ENCODE data around the gene CPB2.

The CPB2 gene

GRCh38 chr13:46015366-46015765, 89.5 kb downstream of the CPB2 start:
- TF ChIP-seq CTCF (IDR thresholded peaks at IDR 0.05; ENCODE audit: low read depth, low read length): no peak
- DNase-seq (ENCODE audit: extremely low read depth, low read depth): no peak

- TF ChIP-seq CTCF (IDR thresholded peaks at IDR 0.05; ENCODE audit: low read depth, low read length): no peak
- DNase-seq (ENCODE audit: extremely low read depth, low read depth): no peak
Measured at GRCh38 chr13:46012404-46012803, 92.4 kb downstream of the CPB2 start.

GRCh38 chr13:46010148-46010547, 94.7 kb downstream of the CPB2 start:
- no peak for DNase-seq (ENCODE audit: extremely low read depth, low read depth)
- peak; percentile 26 for TF ChIP-seq CTCF (IDR thresholded peaks at IDR 0.05; ENCODE audit: low read depth, low read length)

- no peak for DNase-seq (ENCODE audit: extremely low read depth, low read depth)
- TF ChIP-seq CTCF (IDR thresholded peaks at IDR 0.05; ENCODE audit: low read depth, low read length): no peak
Measured at GRCh38 chr13:46008631-46009030, 96.2 kb downstream of the CPB2 start.

GRCh38 chr13:46006688-46007452, 98.0 kb downstream of the CPB2 start:
- TF ChIP-seq CTCF (IDR thresholded peaks at IDR 0.05; ENCODE audit: low read depth, low read length): no peak
- no peak for DNase-seq (ENCODE audit: extremely low read depth, low read depth)

- DNase-seq (ENCODE audit: extremely low read depth, low read depth): no peak
- no peak for TF ChIP-seq CTCF (IDR thresholded peaks at IDR 0.05; ENCODE audit: low read depth, low read length)
Measured at GRCh38 chr13:46004491-46004890, 100.3 kb downstream of the CPB2 start.

Data from AG09319 (cell line).